Fibroblast of villous mesenchyme (primary cell): ENCODE data around the gene R3HDM4. TPM values are rescaled to one million over a fixed set of nuclear protein-coding genes. Genes with fewer than 3 reads are reported as not detected.
"Not testable (repeated sequence)": the region's sequence is repeated elsewhere in the genome, so short reads cannot be mapped to it uniquely, and the experiment has no call there.

Source experiments
- DNase-seq: peaks from one replicate; pipeline ENCODE4 v3.0.0-alpha.2; 2010; ENCODE audit warnings: low read depth
- H3K4me3 ChIP-seq: 2 replicates; pipeline ENCODE4 v1.5.1; 2011; ENCODE audit warnings: low read depth, mild to moderate bottlenecking, low read length
- total RNA-seq: library from RNA; depleted of rRNA; stranded (reverse); fragments of >200 nt; gene quantifications from 2 replicates; pipeline ENCODE4 v1.2.3, GENCODE V29; 2012
- TF ChIP-seq, protein P1 (sequence below): IDR thresholded peaks from 2 replicates; pipeline ENCODE4 v1.5.1; 2012; ENCODE audit warnings: low read depth, mild to moderate bottlenecking, low read length; ENCODE audit not compliant: insufficient read depth

R3HDM4 gene
- total RNA-seq, 1 donor, result 26.3 TPM

DNA sequence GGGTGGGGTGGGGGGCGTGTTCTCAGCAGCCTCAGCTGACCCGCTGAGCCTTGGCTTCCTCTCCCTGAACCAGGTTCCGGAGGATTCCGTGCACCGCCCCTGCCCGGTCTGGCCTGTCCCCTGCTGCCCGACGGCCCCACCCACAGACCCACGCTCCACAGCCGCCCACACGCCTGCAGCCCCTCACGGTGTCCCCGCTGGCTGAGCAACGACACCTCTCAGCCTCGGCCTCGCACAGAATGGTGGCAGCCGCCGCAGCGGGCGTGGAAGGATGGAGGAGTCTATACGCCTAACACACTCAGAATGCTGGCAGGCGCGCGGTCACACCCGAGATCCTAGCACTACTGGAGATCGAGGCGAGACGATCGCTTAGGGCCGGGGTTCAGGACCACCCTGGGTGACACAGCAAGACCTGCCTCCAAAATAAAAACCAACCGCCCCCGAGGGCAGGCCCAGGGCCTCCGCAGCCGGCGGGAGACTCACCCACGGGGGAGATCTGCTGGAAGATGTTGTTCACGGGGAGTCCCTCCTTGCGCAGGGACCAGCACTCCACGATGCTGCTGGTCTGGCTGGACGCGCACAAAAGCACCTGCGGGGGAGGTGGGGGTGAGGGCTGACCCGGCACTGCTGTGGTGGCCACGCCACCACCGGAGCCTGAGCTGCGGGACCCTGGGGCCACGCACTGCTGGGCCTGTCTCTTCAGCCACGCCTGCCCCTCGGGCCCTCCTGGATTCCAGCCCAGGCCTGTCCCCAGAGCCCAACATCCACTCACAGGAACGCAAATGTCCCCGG is 28.4 kb downstream of the R3HDM4 start:
- TF ChIP-seq, protein P1, sequence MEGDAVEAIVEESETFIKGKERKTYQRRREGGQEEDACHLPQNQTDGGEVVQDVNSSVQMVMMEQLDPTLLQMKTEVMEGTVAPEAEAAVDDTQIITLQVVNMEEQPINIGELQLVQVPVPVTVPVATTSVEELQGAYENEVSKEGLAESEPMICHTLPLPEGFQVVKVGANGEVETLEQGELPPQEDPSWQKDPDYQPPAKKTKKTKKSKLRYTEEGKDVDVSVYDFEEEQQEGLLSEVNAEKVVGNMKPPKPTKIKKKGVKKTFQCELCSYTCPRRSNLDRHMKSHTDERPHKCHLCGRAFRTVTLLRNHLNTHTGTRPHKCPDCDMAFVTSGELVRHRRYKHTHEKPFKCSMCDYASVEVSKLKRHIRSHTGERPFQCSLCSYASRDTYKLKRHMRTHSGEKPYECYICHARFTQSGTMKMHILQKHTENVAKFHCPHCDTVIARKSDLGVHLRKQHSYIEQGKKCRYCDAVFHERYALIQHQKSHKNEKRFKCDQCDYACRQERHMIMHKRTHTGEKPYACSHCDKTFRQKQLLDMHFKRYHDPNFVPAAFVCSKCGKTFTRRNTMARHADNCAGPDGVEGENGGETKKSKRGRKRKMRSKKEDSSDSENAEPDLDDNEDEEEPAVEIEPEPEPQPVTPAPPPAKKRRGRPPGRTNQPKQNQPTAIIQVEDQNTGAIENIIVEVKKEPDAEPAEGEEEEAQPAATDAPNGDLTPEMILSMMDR, result no peak
- no peak overlapping the region for H3K4me3 ChIP-seq
- no peak for DNase-seq

DNA sequence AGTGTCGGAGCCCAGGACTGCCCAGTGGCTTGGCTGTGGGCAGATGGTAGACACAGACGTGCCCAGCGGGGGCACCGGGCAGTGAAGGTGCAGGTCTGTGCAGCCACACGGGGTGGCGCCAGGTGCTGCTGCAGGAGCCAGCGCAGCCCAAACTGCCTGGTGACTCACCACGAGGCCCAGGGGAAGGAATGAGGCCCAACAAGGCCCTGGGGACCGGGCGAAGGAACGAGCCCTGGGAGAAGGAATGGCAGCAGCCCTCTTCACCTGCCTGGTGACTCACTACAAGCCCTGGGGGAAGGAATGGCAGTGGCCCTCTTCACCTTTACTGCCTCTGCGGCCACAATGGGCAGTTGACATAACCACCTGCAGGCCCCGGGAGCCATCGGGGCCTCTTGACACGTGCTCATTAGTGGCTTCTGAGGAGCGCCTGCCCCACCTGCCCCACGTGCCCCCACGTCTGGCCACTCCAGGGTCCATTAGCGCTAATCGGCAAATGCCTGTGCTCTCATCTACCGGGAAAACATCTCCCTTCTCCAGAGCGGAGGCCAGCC is 29.3 kb downstream of the R3HDM4 start:
- no peak for DNase-seq
- H3K4me3 ChIP-seq, result no peak overlapping the region
- TF ChIP-seq, protein P1, result no peak

DNA sequence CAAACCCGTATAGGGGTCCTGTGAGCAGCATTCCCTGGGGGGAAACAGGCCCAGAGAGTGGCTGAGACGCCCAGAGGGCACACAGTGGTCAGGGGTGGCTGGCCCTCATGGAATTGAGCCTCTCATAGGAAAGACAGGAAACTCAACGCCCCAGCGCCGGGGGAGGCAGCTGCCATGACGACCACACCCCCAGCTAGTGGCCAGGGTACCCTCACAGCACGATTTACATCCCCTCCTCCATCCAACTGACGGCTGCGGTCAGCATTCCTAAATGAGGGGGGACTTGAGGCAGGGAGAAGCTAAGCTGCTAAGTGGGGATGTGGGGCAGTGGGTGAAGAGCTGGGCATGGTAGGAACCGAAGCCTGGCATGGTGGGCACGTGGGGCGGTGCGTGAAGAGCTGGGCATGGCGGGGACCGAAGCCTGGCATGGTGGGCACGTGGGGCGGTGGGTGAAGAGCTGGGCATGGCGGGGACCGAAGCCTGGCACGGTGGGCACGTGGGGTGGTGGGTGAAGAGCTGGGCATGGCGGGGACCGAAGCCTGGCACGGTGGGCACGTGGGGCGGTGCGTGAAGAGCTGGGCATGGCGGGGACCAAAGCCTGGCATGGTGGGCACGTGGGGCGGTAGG is 30.0 kb downstream of the R3HDM4 start:
- no peak for DNase-seq
- TF ChIP-seq, protein P1, result no peak
- H3K4me3 ChIP-seq, result no peak overlapping the region

DNA sequence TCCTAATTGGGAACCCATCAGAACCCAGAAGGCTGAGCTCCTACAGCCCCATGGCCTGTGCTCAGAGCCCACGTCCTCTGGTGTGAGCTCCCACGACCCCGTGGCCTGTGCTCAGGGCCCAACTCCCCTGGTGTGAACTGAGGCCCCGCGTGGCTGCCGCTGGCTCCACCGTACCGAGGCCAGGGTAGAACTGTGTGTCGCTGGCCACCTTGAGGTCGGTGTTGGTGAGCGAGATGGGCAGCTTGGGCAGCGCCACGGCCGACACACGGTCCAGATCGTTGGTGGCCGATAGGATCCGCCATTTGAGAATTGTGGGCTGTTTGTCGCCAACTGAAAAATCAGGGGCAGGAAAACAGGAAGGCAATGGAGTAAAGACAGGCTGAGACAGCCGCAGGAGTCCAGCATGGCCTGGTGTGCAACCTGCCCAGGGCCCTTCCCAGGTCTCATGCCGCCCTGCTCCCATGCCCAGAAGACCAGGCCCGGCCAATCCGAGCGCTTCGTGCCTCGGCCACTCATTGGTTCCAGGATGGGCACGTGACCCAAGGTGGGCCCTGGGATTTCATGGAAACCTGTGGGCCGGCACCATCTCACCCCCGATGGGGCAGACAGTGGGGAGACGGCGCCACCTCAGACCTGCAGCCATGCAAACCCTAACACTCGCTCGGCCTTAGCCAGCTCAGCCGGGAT is 31.5 kb downstream of the R3HDM4 start:
- TF ChIP-seq, protein P1, result no peak
- no peak overlapping the region for H3K4me3 ChIP-seq
- DNase-seq, result no peak

DNA sequence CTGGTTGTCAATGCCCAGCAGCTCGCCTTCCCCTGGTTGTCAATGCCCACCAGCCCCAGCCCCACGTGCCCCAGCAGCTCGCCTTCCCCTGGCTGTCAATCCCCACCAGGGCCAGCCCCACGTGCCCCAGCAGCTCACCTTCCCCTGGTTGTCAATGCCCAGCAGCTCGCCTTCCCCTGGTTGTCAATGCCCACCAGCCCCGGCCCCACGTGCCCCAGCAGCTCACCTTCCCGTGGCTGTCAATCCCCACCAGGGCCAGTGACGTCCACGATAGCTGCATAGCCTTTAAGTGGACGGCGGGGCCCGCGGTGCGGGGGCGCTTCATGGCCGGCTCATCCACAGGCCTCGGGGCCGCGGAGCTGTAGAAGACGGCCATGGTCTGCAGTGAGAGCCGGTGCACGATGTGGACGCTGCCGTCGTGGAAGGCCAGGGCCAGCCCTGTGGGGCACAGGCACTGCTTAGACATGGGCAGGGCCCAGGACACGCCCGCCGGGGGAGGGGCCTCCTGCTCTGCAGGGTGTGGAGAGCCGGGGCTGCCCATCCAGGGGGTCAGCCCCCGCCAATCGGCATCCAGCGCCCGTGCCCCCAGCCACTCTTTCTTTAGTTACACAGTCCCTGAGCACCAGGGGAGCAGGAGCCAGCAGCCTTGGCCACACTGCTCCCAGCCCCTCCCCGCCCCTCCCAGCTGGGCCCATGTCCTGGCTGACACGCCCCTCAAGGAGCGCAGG is 33.1 kb downstream of the R3HDM4 start:
- TF ChIP-seq, protein P1, result no peak
- no peak for DNase-seq
- no peak overlapping the region for H3K4me3 ChIP-seq

DNA sequence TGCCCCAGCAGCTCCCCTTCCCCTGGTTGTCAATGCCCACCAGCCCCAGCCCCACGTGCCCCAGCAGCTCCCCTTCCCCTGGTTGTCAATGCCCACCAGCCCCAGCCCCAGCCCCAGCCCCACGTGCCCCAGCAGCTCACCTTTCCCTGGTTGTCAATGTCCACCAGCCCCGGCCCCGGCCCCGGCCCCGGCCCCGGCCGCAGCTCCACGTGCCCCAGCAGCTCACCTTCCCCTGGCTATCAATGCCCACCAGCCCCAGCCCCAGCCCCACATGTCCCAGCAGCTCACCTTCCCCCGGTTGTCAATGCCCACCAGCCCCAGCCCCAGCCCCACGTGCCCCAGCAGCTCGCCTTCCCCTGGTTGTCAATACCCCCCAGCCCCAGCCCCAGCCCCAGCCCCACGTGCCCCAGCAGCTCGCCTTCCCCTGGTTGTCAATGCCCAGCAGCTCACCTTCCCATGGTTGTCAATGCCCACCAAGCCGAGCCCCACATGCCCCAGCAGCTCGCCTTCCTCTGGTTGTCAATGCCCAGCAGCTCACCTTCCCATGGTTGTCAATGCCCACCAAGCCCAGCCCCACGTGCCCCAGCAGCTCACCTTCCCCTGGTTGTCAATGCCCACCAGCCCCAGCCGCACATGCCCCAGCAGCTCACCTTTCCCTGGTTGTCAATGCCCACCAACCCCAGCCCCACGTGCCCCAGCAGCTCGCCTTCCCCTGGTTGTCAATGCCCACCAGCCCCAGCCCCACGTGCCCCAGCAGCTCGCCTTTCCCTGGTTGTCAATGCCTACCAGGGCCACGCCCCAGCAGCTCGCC is 34.1 kb downstream of the R3HDM4 start:
- H3K4me3 ChIP-seq, DNase-seq: not testable (repeated sequence)

DNA sequence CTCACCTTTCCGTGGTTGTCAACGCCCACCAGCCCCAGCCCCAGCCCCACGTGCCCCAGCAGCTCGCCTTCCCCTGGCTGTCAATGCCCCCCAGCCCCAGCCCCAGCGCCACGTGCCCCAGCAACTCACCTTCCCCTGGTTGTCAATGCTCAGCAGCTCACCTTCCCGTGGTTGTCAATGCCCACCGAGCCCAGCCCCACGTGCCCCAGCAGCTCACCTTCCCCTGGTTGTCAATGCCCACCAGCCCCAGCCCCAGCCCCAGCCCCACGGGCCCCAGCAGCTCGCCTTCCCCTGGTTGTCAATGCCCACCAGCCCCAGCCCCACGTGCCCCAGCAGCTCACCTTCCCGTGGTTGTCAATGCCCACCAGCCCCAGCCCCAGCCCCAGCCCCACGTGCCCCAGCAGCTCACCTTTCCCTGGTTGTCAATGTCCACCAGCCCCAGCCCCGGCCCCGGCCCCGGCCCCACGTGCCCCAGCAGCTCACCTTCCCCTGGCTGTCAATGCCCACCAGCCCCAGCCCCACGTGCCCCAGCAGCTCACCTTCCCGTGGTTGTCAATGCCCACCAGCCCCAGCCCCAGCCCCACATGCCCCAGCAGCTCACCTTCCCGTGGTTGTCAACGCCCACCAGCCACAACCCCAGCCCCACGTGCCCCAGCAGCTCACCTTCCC is 34.9 kb downstream of the R3HDM4 start:
- DNase-seq, H3K4me3 ChIP-seq: not testable (repeated sequence)
